B cell (primary cell): Measurements from ENCODE around the gene FAM120B. TPM values are rescaled to one million over a fixed set of nuclear protein-coding genes. Genes with fewer than 3 reads are reported as not detected.

Experiments used
- ATAC-seq: fragments of 200-7000 bp; cut with Tn5 transposase; one replicate; pipeline ENCODE4 v1.10.0; 2021; ENCODE audit warnings: low read depth, mild to moderate bottlenecking, moderate number of reproducible peaks, moderate library complexity
- CTCF ChIA-PET: fragments of 350-600 bp; sonication (Branson Sonifier 250); formaldehyde crosslinking; loops from one replicate; lab custom pipeline; 2021; ENCODE audit warnings: antibody characterized with exemption, inconsistent platforms; lab: Charles Lee
- POLR2A ChIA-PET: fragments of 350-600 bp; sonication (Branson Sonifier 250); formaldehyde crosslinking; loops from one replicate; lab custom pipeline; 2021; ENCODE audit warnings: antibody characterized with exemption; lab: Charles Lee
- DNase-seq: peaks from one replicate; pipeline ENCODE4 v3.0.0; 2013
- H2AFZ ChIP-seq: 2 replicates; pipeline ENCODE4 v1.6.1; 2012; ENCODE audit warnings: mild to moderate bottlenecking, low read depth, low read length; ENCODE audit not compliant: insufficient read depth, poor library complexity, severe bottlenecking
- H3K27ac ChIP-seq, 2 donors: 1 replicate in 1 of 2; 2 replicates in 1 of 2; pipeline ENCODE4 v1.5.1; 2012 to 2013; ENCODE audit warnings: low read length in 2 of 2, mild to moderate bottlenecking in 2 of 2, moderate library complexity in 1 of 2
- H3K27me3 ChIP-seq, 4 experiments: fragments of 200-600 bp in 1 of 4; sonication (generic) in 1 of 4; replicated peaks in 1 of 4; 1 replicate in 2 of 4; 2 replicates in 2 of 4; pipeline versions ENCODE4 v1.6.1 to v1.7.0; 2013 to 2016; ENCODE audit warnings: low read length in 3 of 4, mild to moderate bottlenecking in 2 of 4, mixed read lengths in 1 of 4, moderate library complexity in 1 of 4; ENCODE audit not compliant: insufficient read depth in 4 of 4, control insufficient read depth in 3 of 4; ENCODE audit errors: control extremely low read depth in 1 of 4
- H3K36me3 ChIP-seq, 2 experiments: replicated peaks in 1 of 2; 1 replicate in 1 of 2; 2 replicates in 1 of 2; pipeline versions ENCODE4 v1.6.1 to v1.7.1; 2013; ENCODE audit warnings: low read length in 1 of 2; ENCODE audit not compliant: insufficient read depth in 2 of 2, control insufficient read depth in 1 of 2; ENCODE audit errors: control extremely low read depth in 1 of 2, extremely low read depth in 1 of 2
- H3K4me1 ChIP-seq, 2 donors: fragments of 200-600 bp in 1 of 2; sonication (generic) in 1 of 2; 1 replicate in 1 of 2; 2 replicates in 1 of 2; pipeline versions ENCODE4 v1.5.1 to v1.6.1; 2013 to 2017; ENCODE audit warnings: low read length in 2 of 2; ENCODE audit not compliant: control insufficient read depth in 2 of 2, insufficient read depth in 2 of 2
- H3K4me2 ChIP-seq: replicated peaks from 2 replicates; pipeline ENCODE3; 2012; ENCODE audit warnings: mild to moderate bottlenecking, low read depth, low read length; ENCODE audit not compliant: poor library complexity, severe bottlenecking
- H3K4me3 ChIP-seq, 5 experiments: fragments of 200-600 bp in 1 of 5; sonication (generic) in 1 of 5; 1 replicate in 3 of 5; 2 replicates in 2 of 5; pipeline versions ENCODE4 v1.5.1 to v1.7.0; 2011 to 2016; ENCODE audit warnings: low read length in 4 of 5, mild to moderate bottlenecking in 4 of 5, low read depth in 2 of 5, control low read depth in 1 of 5, moderate library complexity in 1 of 5; ENCODE audit not compliant: insufficient read depth in 1 of 5; ENCODE audit errors: control extremely low read depth in 1 of 5, extremely low read depth in 1 of 5
- H3K79me2 ChIP-seq: fragments of 200-600 bp; sonication (generic); one replicate; pipeline ENCODE4 v1.6.0; 2016; ENCODE audit warnings: low read length; ENCODE audit not compliant: control insufficient read depth, insufficient read depth
- H3K9ac ChIP-seq: fragments of 200-600 bp; sonication (generic); 2 replicates; pipeline ENCODE4 v1.6.1; 2017; ENCODE audit warnings: mild to moderate bottlenecking, low read length, moderate library complexity
- H3K9me3 ChIP-seq, 3 donors: one replicate each; pipeline versions ENCODE4 v1.6.1 to v1.7.1; 2013; ENCODE audit warnings: low read length in 2 of 3; ENCODE audit not compliant: control insufficient read depth in 2 of 3, insufficient read depth in 1 of 3; ENCODE audit errors: control extremely low read depth in 1 of 3
- H4K20me1 ChIP-seq: 2 replicates; pipeline ENCODE4 v1.6.0; 2012; ENCODE audit warnings: mild to moderate bottlenecking, low read length; ENCODE audit not compliant: insufficient read depth, control insufficient read depth, poor library complexity, severe bottlenecking
- H3K27ac Mint-ChIP-seq: one replicate; pipeline ENCODE4 v1.8.0; 2021; ENCODE audit warnings: mixed read lengths
- H3K27me3 Mint-ChIP-seq: one replicate; pipeline ENCODE4 v1.8.0; 2021; ENCODE audit warnings: mixed read lengths
- H3K4me1 Mint-ChIP-seq: one replicate; pipeline ENCODE4 v1.8.0; 2021; ENCODE audit warnings: mixed read lengths
- H3K4me3 Mint-ChIP-seq: one replicate; pipeline ENCODE4 v1.8.0; 2021; ENCODE audit warnings: mixed read lengths
- H3K9me3 Mint-ChIP-seq: one replicate; pipeline ENCODE4 v1.8.0; 2022; ENCODE audit warnings: mixed read lengths; ENCODE audit not compliant: insufficient read depth
- EZH2 ChIP-seq: IDR thresholded peaks from 2 replicates; pipeline ENCODE4 v1.6.1; 2012; ENCODE audit warnings: borderline replicate concordance, low read depth, mild to moderate bottlenecking, moderate library complexity, low read length; ENCODE audit not compliant: insufficient read depth, poor library complexity, severe bottlenecking
- WGBS: methylation state at CpG from one replicate; pipeline ENCODE4 v1.1.5; 2013; ENCODE audit warnings: missing lambda C conversion rate; ENCODE audit not compliant: insufficient coverage; 5-methylcytosine and 5-hydroxymethylcytosine counted together
- intact Hi-C: fragments of 100-400 bp; cut with micrococcal nuclease; formaldehyde crosslinking; loops from one replicate; pipeline ENCODE4 v1.10.0; 2022
- polyA plus RNA-seq: library from polyadenylated mRNA; depleted of rRNA; stranded (reverse); fragments of >200 nt; gene quantifications from 2 replicates; pipeline ENCODE4 v1.2.3, GENCODE V29; 2012
- total RNA-seq, 2 donors: library from RNA; stranded (reverse); fragments of 120-200 nt in 1 of 2; gene quantifications; 1 replicate in 1 of 2; 2 replicates in 1 of 2; pipeline versions ENCODE4 v1.2.3 to v1.2.4, GENCODE V29; 2013 to 2022
- TF ChIP-seq, protein P1 (sequence below): fragments of 200-600 bp; IDR thresholded peaks from one replicate; pipeline ENCODE4 v1.8.0; 2022; ENCODE audit warnings: antibody characterized with exemption, mild to moderate bottlenecking

Gene FAM120B
- total and polyA plus RNA-seq, 2 donors (not counting 1 experiment from before 2014, with no cell fraction given), result 12.5 to 51.7 TPM

DNA sequence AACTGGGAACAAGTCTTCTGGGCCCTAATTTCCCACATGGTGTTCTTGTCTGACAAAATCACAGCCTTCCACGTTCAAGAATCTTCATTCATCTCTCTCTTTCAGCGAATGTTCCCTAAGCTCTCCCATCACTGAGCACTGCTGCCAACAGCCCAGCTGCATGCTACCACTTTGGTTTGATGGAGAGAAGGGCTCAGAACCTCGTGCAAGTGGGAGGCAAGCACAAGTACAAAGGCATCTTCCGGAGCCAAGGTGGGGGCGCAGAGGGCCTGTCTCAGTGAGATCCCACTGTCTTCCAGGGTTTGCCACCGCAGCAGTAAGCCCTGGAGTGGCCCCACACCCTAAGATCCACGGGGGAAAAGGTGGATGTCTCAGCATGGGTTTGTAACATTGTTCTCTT lies 32.9 kb upstream of the FAM120B start:
- no peaks in the 10 kb centered on the region for H3K9me3 Mint-ChIP-seq
- ChIA-PET CTCF (no interaction called here), POLR2A (no interaction called here)
- ATAC-seq (no peak), DNase-seq (no peak)
- H3K4me1 Mint-ChIP-seq, result peaks cover 28% of the 10 kb centered on the region
- TF ChIP-seq, protein P1, sequence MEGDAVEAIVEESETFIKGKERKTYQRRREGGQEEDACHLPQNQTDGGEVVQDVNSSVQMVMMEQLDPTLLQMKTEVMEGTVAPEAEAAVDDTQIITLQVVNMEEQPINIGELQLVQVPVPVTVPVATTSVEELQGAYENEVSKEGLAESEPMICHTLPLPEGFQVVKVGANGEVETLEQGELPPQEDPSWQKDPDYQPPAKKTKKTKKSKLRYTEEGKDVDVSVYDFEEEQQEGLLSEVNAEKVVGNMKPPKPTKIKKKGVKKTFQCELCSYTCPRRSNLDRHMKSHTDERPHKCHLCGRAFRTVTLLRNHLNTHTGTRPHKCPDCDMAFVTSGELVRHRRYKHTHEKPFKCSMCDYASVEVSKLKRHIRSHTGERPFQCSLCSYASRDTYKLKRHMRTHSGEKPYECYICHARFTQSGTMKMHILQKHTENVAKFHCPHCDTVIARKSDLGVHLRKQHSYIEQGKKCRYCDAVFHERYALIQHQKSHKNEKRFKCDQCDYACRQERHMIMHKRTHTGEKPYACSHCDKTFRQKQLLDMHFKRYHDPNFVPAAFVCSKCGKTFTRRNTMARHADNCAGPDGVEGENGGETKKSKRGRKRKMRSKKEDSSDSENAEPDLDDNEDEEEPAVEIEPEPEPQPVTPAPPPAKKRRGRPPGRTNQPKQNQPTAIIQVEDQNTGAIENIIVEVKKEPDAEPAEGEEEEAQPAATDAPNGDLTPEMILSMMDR, result no peak
- no peak for TF ChIP-seq EZH2
- 91% methylated on average over 5 of the region's 7 CpGs for WGBS
- H3K27ac Mint-ChIP-seq, result no peak overlapping the region
- H3K9me3 ChIP-seq, result peaks cover 0 to 28% (median 0%) of the 10 kb centered on the region in 3 donors
- peak overlapping the region; percentile 93 for H3K4me3 Mint-ChIP-seq
- peaks cover 18 to 26% of the 10 kb centered on the region in 2 donors for H3K4me1 ChIP-seq
- no peak overlapping the region for H2AFZ ChIP-seq
- H3K27me3 Mint-ChIP-seq, result no peaks in the 10 kb centered on the region
- intact Hi-C loops, result no loop called here
- no peaks in the 10 kb centered on the region for H4K20me1 ChIP-seq
- no peak overlapping the region for H3K9ac ChIP-seq
- no peaks in the 10 kb centered on the region for H3K27me3 ChIP-seq
- H3K79me2 ChIP-seq, result no peaks in the 10 kb centered on the region
- H3K36me3 ChIP-seq, result no peaks in the 10 kb centered on the region
- H3K4me2 ChIP-seq, result no peak overlapping the region
- no peak overlapping the region for H3K4me3 ChIP-seq
- no peak overlapping the region for H3K27ac ChIP-seq

DNA sequence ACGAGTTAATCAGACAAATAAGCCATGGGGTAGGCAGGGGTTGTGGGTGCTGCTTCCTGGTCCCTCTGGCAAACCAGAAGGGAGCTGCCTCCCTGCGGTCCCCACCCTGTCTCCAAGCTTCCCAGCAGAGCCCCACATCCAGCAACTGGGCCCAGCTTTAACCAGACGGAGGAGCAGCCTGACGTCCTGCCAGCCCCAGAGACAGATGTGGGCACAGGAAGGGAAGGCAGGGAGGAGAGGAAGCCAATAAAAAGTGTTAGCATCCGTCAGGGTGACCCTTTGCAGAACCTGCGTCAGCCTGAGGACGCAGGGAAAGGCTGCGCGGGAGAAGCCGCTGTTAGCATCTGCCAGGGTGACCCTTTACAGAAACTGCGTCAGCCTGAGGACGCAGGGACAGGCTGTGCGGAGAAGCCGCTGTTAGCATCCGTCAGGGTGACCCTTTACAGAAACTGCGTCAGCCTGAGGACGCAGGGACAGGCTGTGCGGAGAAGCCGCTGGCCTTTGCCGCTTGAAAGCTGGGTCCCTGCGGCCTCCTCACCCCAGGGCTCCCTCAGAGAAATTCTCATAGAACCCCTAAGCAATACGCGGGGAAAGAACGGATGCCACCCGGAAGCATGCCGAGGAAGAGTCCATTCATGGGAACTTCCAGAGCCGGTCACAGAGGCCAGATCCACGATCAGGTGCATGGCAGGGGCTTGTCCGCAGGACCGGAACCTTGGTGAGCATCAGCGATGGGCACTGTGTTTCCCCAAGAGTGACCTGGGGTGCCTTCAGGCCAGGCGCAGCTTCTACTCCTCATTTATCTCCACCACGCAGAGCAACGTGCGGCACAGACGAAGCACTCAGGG lies 31.6 kb upstream of the FAM120B start:
- Mint-ChIP-seq H3K27me3 (peaks cover 9% of the 10 kb centered on the region), H3K27ac (no peak overlapping the region), H3K4me3 (no peak overlapping the region), H3K4me1 (peaks cover 40% of the 10 kb centered on the region), H3K9me3 (no peaks in the 10 kb centered on the region)
- Histone ChIP-seq H3K4me1 (peaks cover 23 to 34% of the 10 kb centered on the region in 2 donors), H3K9ac (no peak overlapping the region), H2AFZ (no peak overlapping the region), H3K27me3 (no peaks in the 10 kb centered on the region), H3K79me2 (no peaks in the 10 kb centered on the region), H3K4me3 (no peak overlapping the region), H4K20me1 (no peaks in the 10 kb centered on the region), H3K9me3 (peaks cover 0 to 28% (median 0%) of the 10 kb centered on the region in 3 donors), H3K27ac (no peak overlapping the region), H3K36me3 (no peaks in the 10 kb centered on the region), H3K4me2 (no peak overlapping the region)
- ChIA-PET POLR2A (no interaction called here), CTCF (no interaction called here)
- 97% methylated on average over 30 of the region's 36 CpGs for WGBS
- no peak for ATAC-seq
- TF ChIP-seq EZH2, result no peak
- TF ChIP-seq, protein P1, result no peak
- intact Hi-C loops, result no loop called here
- DNase-seq, result no peak
